Loucy (cell line): ENCODE measurements around the gene PIKFYVE.

Experiments used
- CTCF ChIP-seq: fragments of 200-600 bp; sonication (generic); conservative IDR thresholded peaks from 2 replicates; pipeline ENCODE4 v1.5.1; 2014; ENCODE audit warnings: mild to moderate bottlenecking, antibody characterized with exemption, low read length
- EZH2phosphoT487 ChIP-seq: fragments of 200-600 bp; IDR thresholded peaks from 2 replicates; pipeline ENCODE4 v1.6.1; 2018; ENCODE audit warnings: antibody characterized with exemption, mild to moderate bottlenecking, moderate library complexity, borderline replicate concordance

GRCh38 chr2:208234786-208235185, 31.3 kb upstream of the PIKFYVE start:
- TF ChIP-seq CTCF (no peak), EZH2phosphoT487 (no peak)
